GM10266 (cell line): Measurements from ENCODE around the gene NUDT4.
"Not testable (repeated sequence)": the region's sequence is repeated elsewhere in the genome, so short reads cannot be mapped to it uniquely, and the experiment has no call there.

Experiments
- DNase-seq: peaks from one replicate; pipeline ENCODE4 v3.0.0; 2012; ENCODE audit errors: extremely low spot score
- TF ChIP-seq, protein P1 (sequence below): IDR thresholded peaks from 2 replicates; pipeline ENCODE4 v1.5.1; 2012; ENCODE audit warnings: mild to moderate bottlenecking, low read depth; ENCODE audit not compliant: control insufficient read depth, insufficient read depth; ENCODE audit errors: missing control alignments

NUDT4 gene

DNA sequence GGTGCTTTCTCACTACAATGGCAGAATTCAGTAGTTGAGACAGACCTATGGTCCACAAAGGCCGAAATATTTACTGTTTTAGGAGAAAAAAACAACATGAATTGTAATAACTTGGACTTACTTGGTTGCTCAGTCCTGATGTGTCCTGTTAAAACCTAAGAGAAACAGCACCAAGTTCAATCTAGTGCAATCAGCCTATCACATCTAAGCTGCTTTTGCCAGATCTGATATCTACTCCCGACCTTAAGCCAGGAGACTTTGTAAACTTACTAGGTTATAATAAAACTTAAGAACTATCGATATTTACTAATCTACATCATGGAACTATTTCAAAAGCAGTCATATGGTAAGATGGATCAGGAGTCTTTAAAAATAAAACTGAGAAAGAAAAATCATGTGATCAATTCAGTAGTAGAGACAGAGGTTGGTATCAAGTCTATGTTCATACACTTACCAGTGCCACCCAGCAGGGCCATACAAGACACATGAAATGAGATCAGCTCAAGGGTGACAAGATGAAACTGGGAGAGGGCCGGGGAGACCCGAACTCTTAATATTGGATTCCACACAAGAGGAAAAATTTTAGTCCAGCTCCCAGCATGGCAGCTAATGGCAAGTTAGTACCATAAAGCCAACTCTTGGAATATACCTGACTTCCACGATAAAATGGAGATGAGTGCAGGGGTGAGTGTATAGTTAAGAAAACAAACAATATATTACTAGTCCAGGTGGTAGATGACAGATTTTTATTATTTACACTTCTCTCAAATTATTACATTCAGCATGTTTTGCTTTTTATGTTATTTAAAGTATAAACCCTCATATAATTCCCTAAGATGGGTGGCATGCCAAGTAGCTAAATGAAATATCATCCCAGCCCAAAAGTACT, 27.5 kb downstream of the NUDT4 start:
- DNase-seq = no peak
- TF ChIP-seq, protein P1, sequence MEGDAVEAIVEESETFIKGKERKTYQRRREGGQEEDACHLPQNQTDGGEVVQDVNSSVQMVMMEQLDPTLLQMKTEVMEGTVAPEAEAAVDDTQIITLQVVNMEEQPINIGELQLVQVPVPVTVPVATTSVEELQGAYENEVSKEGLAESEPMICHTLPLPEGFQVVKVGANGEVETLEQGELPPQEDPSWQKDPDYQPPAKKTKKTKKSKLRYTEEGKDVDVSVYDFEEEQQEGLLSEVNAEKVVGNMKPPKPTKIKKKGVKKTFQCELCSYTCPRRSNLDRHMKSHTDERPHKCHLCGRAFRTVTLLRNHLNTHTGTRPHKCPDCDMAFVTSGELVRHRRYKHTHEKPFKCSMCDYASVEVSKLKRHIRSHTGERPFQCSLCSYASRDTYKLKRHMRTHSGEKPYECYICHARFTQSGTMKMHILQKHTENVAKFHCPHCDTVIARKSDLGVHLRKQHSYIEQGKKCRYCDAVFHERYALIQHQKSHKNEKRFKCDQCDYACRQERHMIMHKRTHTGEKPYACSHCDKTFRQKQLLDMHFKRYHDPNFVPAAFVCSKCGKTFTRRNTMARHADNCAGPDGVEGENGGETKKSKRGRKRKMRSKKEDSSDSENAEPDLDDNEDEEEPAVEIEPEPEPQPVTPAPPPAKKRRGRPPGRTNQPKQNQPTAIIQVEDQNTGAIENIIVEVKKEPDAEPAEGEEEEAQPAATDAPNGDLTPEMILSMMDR = no peak

- DNase-seq = no peak
Observed at GRCh38 chr12:93407054-93407962, 29.6 kb downstream of the NUDT4 start.

GRCh38 chr12:93407963-93408283, 30.2 kb downstream of the NUDT4 start:
- TF ChIP-seq, protein P1 = no peak
- DNase-seq = no peak

More at GRCh38 chr12:93407054-93407962, 29.6 kb downstream of the NUDT4 start:
- TF ChIP-seq, protein P1 = no peak

- TF ChIP-seq, protein P1 = no peak
- DNase-seq = no peak
Observed at GRCh38 chr12:93408813-93409212, 31.1 kb downstream of the NUDT4 start.

DNA sequence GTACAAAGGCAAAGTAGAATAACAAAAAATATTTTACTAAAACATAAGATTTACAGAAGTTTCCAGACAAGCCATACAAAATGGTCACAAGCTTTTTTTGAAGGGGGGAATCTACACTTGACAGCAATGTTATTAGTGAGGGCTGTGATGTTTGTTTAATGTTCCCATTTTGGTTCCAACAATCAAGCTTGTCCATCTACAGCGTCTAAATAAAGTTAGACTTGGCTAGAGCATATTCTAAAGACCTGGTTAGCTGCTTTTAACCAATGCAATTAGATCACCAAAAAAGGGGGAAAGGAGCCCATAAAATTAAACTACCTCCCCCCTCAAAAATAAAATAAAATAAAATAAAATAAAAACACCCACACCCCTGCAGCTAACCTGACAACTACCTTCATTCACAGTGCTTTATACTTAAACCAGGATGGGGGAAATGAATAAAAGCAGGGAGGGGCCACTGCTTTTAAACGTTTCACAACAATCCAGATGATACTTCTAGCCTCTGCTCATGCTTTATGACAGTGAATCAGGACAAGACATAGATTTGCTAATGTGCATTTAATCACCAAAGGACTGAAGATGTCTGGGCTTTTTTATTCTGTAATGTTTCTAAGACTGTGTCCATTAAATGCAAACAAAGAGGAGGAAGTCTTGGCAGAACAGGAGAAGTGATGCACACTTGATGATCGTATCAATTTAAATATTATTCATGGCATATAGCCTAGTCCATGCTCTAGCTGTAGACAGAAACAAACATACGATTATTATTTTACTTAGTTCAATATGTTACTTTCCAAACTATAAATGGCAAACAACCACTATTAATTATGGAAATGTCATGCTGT, 31.8 kb downstream of the NUDT4 start:
- not testable (repeated sequence) for DNase-seq

DNA sequence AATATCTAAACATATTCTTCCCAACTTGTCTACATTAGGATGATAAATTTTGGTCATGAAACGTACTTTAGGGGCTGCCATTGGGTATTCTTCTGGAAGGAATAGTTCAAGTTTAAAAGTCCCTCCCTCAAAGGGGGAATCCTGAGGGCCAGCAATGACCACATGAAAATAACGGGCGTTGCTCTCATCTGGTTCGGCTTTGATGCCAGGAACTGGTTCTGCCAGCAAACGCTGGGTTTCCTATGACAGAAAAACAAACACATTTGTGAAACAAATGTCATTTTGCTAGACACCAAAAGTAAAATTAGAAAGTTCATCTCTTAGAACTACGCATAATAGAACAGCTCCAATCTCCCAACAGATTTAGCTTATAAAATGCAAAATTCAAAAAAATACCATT, 33.3 kb downstream of the NUDT4 start:
- not testable (repeated sequence) for DNase-seq

DNA sequence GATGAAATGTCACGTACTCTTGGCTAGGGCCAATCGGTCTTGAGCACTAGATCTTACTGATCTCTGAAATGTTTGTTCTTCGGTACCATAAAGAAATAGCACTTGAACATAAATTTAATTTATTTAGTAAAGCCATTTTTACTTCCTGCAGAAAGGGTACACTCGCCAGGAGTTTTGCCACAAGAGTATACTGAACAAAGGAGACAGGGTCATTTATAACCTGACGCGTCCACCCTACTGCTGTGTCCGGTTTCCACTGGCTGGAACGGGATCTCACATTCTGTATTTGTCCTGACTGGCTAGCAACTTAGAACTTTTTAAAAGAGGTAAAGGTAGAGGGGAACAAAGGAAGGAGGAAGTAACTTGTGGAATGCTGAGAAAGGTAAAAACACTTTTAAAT, 34.7 kb downstream of the NUDT4 start:
- not testable (repeated sequence) for DNase-seq

GRCh38 chr12:93413064-93413463, 35.3 kb downstream of the NUDT4 start:
- DNase-seq = no peak
- TF ChIP-seq, protein P1 = no peak
